Measurements from ENCODE around the gene ZNF740. TPM values are rescaled to one million over a fixed set of nuclear protein-coding genes. Genes with fewer than 3 reads are reported as not detected.
A peak's percentile ranks its signal among the peaks of the same experiment; 100 is the strongest.

The ZNF740 gene
- total and polyA plus RNA-seq, 2 of the 4 experiments (the other 2 are of a cell fraction): 13.1 to 14.0 TPM

DNA sequence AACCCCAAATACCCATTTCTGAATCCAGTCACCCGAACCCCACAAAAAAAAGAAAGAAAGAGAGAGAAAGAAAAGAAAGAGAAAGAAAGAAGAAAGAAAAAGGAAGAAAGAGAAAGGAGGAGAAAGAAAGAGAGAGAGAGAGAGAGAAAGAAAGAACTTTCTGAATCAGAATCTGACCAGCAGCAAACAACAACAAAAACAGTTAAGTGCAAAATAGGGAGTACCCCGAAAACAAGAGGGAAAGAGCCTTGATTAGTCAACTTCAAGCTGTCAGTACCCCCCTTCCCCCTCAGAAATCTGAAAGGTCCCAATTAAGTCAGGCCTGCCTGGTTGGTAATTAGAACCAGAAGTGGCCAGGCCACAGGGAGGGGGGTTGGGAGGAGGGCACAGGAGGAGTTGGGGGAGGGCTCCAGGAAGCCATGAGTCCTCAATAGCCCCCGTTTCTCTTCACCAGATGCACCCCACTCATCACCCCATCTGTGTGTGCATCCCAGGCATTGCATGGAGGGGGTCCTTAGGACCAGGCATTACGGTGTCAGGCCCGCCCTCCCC lies 41.7 kb downstream of the ZNF740 start:
- TF ChIP-seq, protein P1, sequence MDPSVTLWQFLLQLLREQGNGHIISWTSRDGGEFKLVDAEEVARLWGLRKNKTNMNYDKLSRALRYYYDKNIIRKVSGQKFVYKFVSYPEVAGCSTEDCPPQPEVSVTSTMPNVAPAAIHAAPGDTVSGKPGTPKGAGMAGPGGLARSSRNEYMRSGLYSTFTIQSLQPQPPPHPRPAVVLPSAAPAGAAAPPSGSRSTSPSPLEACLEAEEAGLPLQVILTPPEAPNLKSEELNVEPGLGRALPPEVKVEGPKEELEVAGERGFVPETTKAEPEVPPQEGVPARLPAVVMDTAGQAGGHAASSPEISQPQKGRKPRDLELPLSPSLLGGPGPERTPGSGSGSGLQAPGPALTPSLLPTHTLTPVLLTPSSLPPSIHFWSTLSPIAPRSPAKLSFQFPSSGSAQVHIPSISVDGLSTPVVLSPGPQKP (IDR thresholded peaks at IDR 0.05; ENCODE audit: borderline replicate concordance, low read depth, low read length): no peak
- TF ChIP-seq NFE2L2 (IDR thresholded peaks at IDR 0.05; ENCODE audit: low read depth, low read length) (no peak), MAFK (IDR thresholded peaks at IDR 0.05; ENCODE audit: low read depth, low read length) (no peak), MAZ (IDR thresholded peaks at IDR 0.05; ENCODE audit: borderline replicate concordance, low read depth, low read length) (no peak), BHLHE40 (IDR thresholded peaks at IDR 0.05; ENCODE audit: low read depth, low read length) (no peak), FOS (IDR thresholded peaks at IDR 0.05; ENCODE audit: low read depth, low read length) (no peak), CEBPB (IDR thresholded peaks at IDR 0.05; ENCODE audit: low read depth, low read length) (no peak), SMC3 (IDR thresholded peaks at IDR 0.05; ENCODE audit: low read depth, low read length) (no peak), POLR2A (IDR thresholded peaks at IDR 0.05; ENCODE audit: low read depth, low read length) (no peak), MXI1 (IDR thresholded peaks at IDR 0.05; ENCODE audit: borderline replicate concordance, low read depth, low read length) (no peak), CHD1 (IDR thresholded peaks at IDR 0.05; ENCODE audit: low read depth, low read length) (no peak)
- TF ChIP-seq, protein P2, sequence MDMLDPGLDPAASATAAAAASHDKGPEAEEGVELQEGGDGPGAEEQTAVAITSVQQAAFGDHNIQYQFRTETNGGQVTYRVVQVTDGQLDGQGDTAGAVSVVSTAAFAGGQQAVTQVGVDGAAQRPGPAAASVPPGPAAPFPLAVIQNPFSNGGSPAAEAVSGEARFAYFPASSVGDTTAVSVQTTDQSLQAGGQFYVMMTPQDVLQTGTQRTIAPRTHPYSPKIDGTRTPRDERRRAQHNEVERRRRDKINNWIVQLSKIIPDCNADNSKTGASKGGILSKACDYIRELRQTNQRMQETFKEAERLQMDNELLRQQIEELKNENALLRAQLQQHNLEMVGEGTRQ (IDR thresholded peaks at IDR 0.05; ENCODE audit: low read depth, low read length): no peak
- Histone ChIP-seq H2AK9ac (replicated peaks; ENCODE audit: low read depth, low read length, poor library complexity) (peak overlapping the region; percentile 94), H3K4me3 (ENCODE audit: insufficient read depth, low read depth, low read length) (peak overlapping the region; percentile 33), H3K27ac (ENCODE audit: insufficient read depth, low read length) (peak overlapping the region; percentile 93), H3K79me1 (ENCODE audit: low read depth in 1 of 2, low read length in 2 of 2) (peaks cover 11 to 62% of the 10 kb centered on the region in 2 experiments; a peak in 3 of 4 replicates), H2AFZ (replicated peaks; ENCODE audit: low read length, poor library complexity) (peak overlapping the region; percentile 94), H3K18ac (ENCODE audit: low read depth, low read length) (peak overlapping the region; percentile 87), H3K9ac (ENCODE audit: low read depth, low read length) (peak overlapping the region; percentile 90), H2BK20ac (ENCODE audit: low read depth, low read length) (peak overlapping the region; percentile 64), H3K4ac (ENCODE audit: low read depth, low read length) (peak overlapping the region; percentile 98), H4K8ac (ENCODE audit: low read depth in 2 of 2, low read length in 2 of 2) (peak overlapping the region; percentile 73 to 98), H3K23ac (ENCODE audit: low read depth, low read length) (peak overlapping the region; percentile 99), H3K9me3 (ENCODE audit: control insufficient read depth, insufficient read depth, low read length) (no peaks in the 10 kb centered on the region), H2BK5ac (ENCODE audit: low read depth, low read length, poor library complexity, severe bottlenecking) (peak overlapping the region; percentile 98), H3K9me1 (ENCODE audit: insufficient read depth, low read length) (peaks cover 26% of the 10 kb centered on the region), H4K5ac (ENCODE audit: low read depth, low read length) (peak overlapping the region; percentile 92), H3K14ac (replicated peaks; ENCODE audit: low read depth, low read length) (peak overlapping the region; percentile 95), H3K56ac (ENCODE audit: extremely low read depth, insufficient read depth, low read length) (peak overlapping the region; percentile 95), H3K36me3 (ENCODE audit: control insufficient read depth, insufficient read depth, low read length) (peaks cover 2% of the 10 kb centered on the region; the same call in 1 of the 2 replicates), H4K20me1 (ENCODE audit: insufficient read depth, low read length) (peaks cover 4% of the 10 kb centered on the region), H2BK15ac (ENCODE audit: low read depth, low read length) (peak overlapping the region; percentile 64; the same call in 2 of the 3 replicates), H3K4me2 (ENCODE audit: low read depth, low read length) (peak overlapping the region; percentile 92), H3K4me1 (ENCODE audit: control insufficient read depth, insufficient read depth, low read length) (peaks cover 41% of the 10 kb centered on the region), H4K91ac (ENCODE audit: insufficient read depth, low read depth, low read length) (peak overlapping the region; percentile 92), H2AK5ac (ENCODE audit: low read depth, low read length) (peak overlapping the region; percentile 92), H3K27me3 (ENCODE audit: control insufficient read depth, insufficient read depth, low read length) (no peaks in the 10 kb centered on the region), H2BK120ac (ENCODE audit: low read depth, low read length) (peak overlapping the region; percentile 90)
- BruUV-seq (replicated peaks): no TSS peak
- ChIA-PET POLR2A (ENCODE audit: unreplicated experiment) (interaction anchor here (0.7 kb wide), 1 partner anchor 73 kb away, joined by 4 read pairs; the partner anchor contains the start of gene PFDN5), CTCF (no interaction called here)
- dilution Hi-C loops (cut with HindIII; ENCODE audit: low sequenced_read_pairs, unreplicated experiment): no loop called here
- WGBS, 2 experiments (ENCODE audit: extremely low coverage in 2 of 2, insufficient read length in 1 of 2): no CpG with 5 or more reads among the region's 5 CpGs
- no peak for ATAC-seq (ENCODE audit: low read depth)
- in situ Hi-C loops (cut with MboI; ENCODE audit: low sequenced_read_pairs): no loop called here
- intact Hi-C loops (cut with micrococcal nuclease): no loop called here
- no peak for DNase-seq
